Hepatocyte (in vitro differentiated cells): Measurements from ENCODE around the gene SUSD3. TPM values are rescaled to one million over a fixed set of nuclear protein-coding genes. Genes with fewer than 3 reads are reported as not detected.
"Not testable (repeated sequence)": the region's sequence is repeated elsewhere in the genome, so short reads cannot be mapped to it uniquely, and the experiment has no call there.

ENCODE experiments used
- DNase-seq: peaks from one replicate; pipeline ENCODE4 v3.0.0-alpha.2; 2016; ENCODE audit warnings: low spot score
- H2AFZ ChIP-seq: fragments of 200-600 bp; sonication (generic); 2 replicates; pipeline ENCODE4 v1.6.0; 2016; ENCODE audit warnings: antibody characterized with exemption, mild to moderate bottlenecking
- H3K27ac ChIP-seq: fragments of 200-600 bp; sonication (generic); 2 replicates; pipeline ENCODE4 v1.5.1; 2016; ENCODE audit warnings: mild to moderate bottlenecking
- H3K27me3 ChIP-seq: fragments of 200-600 bp; sonication (generic); 2 replicates; pipeline ENCODE4 v1.6.1; 2016
- H3K36me3 ChIP-seq: fragments of 200-600 bp; sonication (generic); replicated peaks from 2 replicates; pipeline ENCODE4 v1.5.1; 2016; ENCODE audit warnings: low read depth; ENCODE audit not compliant: insufficient read depth
- H3K4me1 ChIP-seq: fragments of 200-600 bp; sonication (generic); 2 replicates; pipeline ENCODE4 v1.5.1; 2016; ENCODE audit warnings: mild to moderate bottlenecking, moderate library complexity; ENCODE audit not compliant: insufficient read depth
- H3K4me2 ChIP-seq: fragments of 200-600 bp; sonication (generic); 2 replicates; pipeline ENCODE4 v1.6.0; 2016
- H3K4me3 ChIP-seq: fragments of 200-600 bp; sonication (generic); 2 replicates; pipeline ENCODE4 v1.5.1; 2016; ENCODE audit warnings: mild to moderate bottlenecking
- H3K79me2 ChIP-seq: fragments of 200-600 bp; sonication (generic); 2 replicates; pipeline ENCODE4 v1.6.0; 2017; ENCODE audit warnings: mild to moderate bottlenecking
- H3K9me2 ChIP-seq: fragments of 200-600 bp; sonication (generic); replicated peaks from 2 replicates; pipeline ENCODE4 v1.6.0; 2017; ENCODE audit warnings: mild to moderate bottlenecking; ENCODE audit not compliant: insufficient read depth
- H3K9me3 ChIP-seq: fragments of 200-600 bp; sonication (generic); 2 replicates; pipeline ENCODE4 v1.5.1; 2016; ENCODE audit warnings: low read depth, mild to moderate bottlenecking
- H4K20me1 ChIP-seq: fragments of 200-600 bp; sonication (generic); 2 replicates; pipeline ENCODE4 v1.6.0; 2016; ENCODE audit warnings: mild to moderate bottlenecking; ENCODE audit not compliant: insufficient read depth, poor library complexity, severe bottlenecking
- CTCF ChIP-seq: fragments of 200-600 bp; sonication (generic); IDR thresholded peaks from 2 replicates; pipeline ENCODE4 v1.5.1; 2016; ENCODE audit warnings: antibody characterized with exemption, mild to moderate bottlenecking; ENCODE audit not compliant: poor library complexity
- EZH2 ChIP-seq: fragments of 200-600 bp; sonication (generic); IDR thresholded peaks from 2 replicates; pipeline ENCODE4 v1.6.1; 2016; ENCODE audit warnings: antibody characterized with exemption, mild to moderate bottlenecking, borderline replicate concordance
- EZH2phosphoT487 ChIP-seq: fragments of 200-600 bp; sonication (generic); IDR thresholded peaks from one replicate; pipeline ENCODE4 v1.6.1; 2018; ENCODE audit warnings: antibody characterized with exemption, mild to moderate bottlenecking, low read depth, moderate library complexity; ENCODE audit not compliant: unreplicated experiment, severe bottlenecking
- whole genome bisulfite sequencing: methylation state at CpG from one replicate; pipeline ENCODE4 v1.1.6; 2016; ENCODE audit warnings: low lambda C conversion rate; ENCODE audit errors: missing lambda C conversion rate; 5-methylcytosine and 5-hydroxymethylcytosine counted together
- polyA plus RNA-seq: library from polyadenylated mRNA; unstranded; fragments of >200 nt; fragmentation: Nextera tagmentation; extraction: Ambion mirVana; gene quantifications from 2 replicates; pipeline ENCODE4 v1.2.1, GENCODE V29; 2016
- total RNA-seq: library from RNA; depleted of rRNA; stranded (reverse); fragments of >200 nt; gene quantifications from 2 replicates; pipeline ENCODE4 v1.2.3, GENCODE V29; 2014

SUSD3 gene
- total and polyA plus RNA-seq, 2 experiments from 2014 or later = 11.4 to 17.3 TPM

GRCh38 chr9:93099551-93100275, 41.2 kb downstream of the SUSD3 start:
- WGBS = 94% methylated on average over 16 of the region's 16 CpGs
- peaks cover 23% of the 10 kb centered on the region for H3K4me1 ChIP-seq
- no peak overlapping the region for H3K4me3 ChIP-seq
- no peaks in the 10 kb centered on the region for H3K27me3 ChIP-seq
- H3K4me2 ChIP-seq = no peak overlapping the region
- no peaks in the 10 kb centered on the region for H3K9me3 ChIP-seq
- no peak overlapping the region for H3K27ac ChIP-seq
- no peak for DNase-seq
- TF ChIP-seq EZH2phosphoT487 = no peak
- TF ChIP-seq EZH2 = no peak
- no peak for TF ChIP-seq CTCF
- H3K36me3 ChIP-seq = no peaks in the 10 kb centered on the region
- no peak overlapping the region for H2AFZ ChIP-seq
- no peaks in the 10 kb centered on the region for H4K20me1 ChIP-seq
- H3K79me2 ChIP-seq = peaks cover 82% of the 10 kb centered on the region
- no peaks in the 10 kb centered on the region for H3K9me2 ChIP-seq

- Histone ChIP-seq H3K4me3 (no peak overlapping the region), H3K36me3 (no peaks in the 10 kb centered on the region), H3K27ac (no peak overlapping the region), H3K9me3 (no peaks in the 10 kb centered on the region), H2AFZ (no peak overlapping the region), H3K4me1 (peaks cover 23% of the 10 kb centered on the region), H3K79me2 (peaks cover 88% of the 10 kb centered on the region), H3K9me2 (no peaks in the 10 kb centered on the region), H3K4me2 (no peak overlapping the region), H3K27me3 (no peaks in the 10 kb centered on the region), H4K20me1 (no peaks in the 10 kb centered on the region)
- TF ChIP-seq CTCF (no peak), EZH2 (no peak), EZH2phosphoT487 (no peak)
- DNase-seq = no peak
- WGBS = 96% methylated on average over 8 of the region's 8 CpGs
These were observed 41.8 kb downstream of the SUSD3 start for GRCh38 chr9:93100276-93100636.

GRCh38 chr9:93101086-93101485, 42.6 kb downstream of the SUSD3 start:
- peaks cover 23% of the 10 kb centered on the region for H3K4me1 ChIP-seq
- not testable (repeated sequence) for H3K36me3 ChIP-seq, H2AFZ ChIP-seq, H3K27ac ChIP-seq, DNase-seq, H3K4me2 ChIP-seq, H3K9me3 ChIP-seq, H3K4me3 ChIP-seq, H3K9me2 ChIP-seq, H3K27me3 ChIP-seq, H4K20me1 ChIP-seq
- H3K79me2 ChIP-seq = peaks cover 96% of the 10 kb centered on the region
- 96% methylated on average over 11 of the region's 11 CpGs for WGBS

GRCh38 chr9:93105620-93106019, 47.1 kb downstream of the SUSD3 start:
- peaks cover 66% of the 10 kb centered on the region for H3K79me2 ChIP-seq
- WGBS = 100% methylated on average over 1 of the region's 1 CpG
- H4K20me1 ChIP-seq = peaks cover 4% of the 10 kb centered on the region
- no peaks in the 10 kb centered on the region for H3K9me2 ChIP-seq
- H3K4me3 ChIP-seq = no peak overlapping the region
- no peaks in the 10 kb centered on the region for H3K4me1 ChIP-seq
- no peak overlapping the region for H3K4me2 ChIP-seq
- no peak overlapping the region for H2AFZ ChIP-seq
- DNase-seq = no peak
- no peaks in the 10 kb centered on the region for H3K36me3 ChIP-seq
- H3K27ac ChIP-seq = no peak overlapping the region
- TF ChIP-seq EZH2phosphoT487 (no peak), EZH2 (no peak), CTCF (no peak)
- no peaks in the 10 kb centered on the region for H3K9me3 ChIP-seq
- H3K27me3 ChIP-seq = no peaks in the 10 kb centered on the region
